Astrocyte (in vitro differentiated cells and primary cell): ENCODE measurements around the gene SMIM41. TPM values are rescaled to one million over a fixed set of nuclear protein-coding genes. Genes with fewer than 3 reads are reported as not detected.

Experiments
- DNase-seq: peaks from one replicate; pipeline ENCODE4 v3.0.0-alpha.2; 2010; ENCODE audit warnings: low read depth
- FAIRE-seq: peaks from 2 replicates; lab custom pipeline; 2011; peaks lifted over from hg19 to GRCh38; lab: Jason Lieb, UNC
- H2AFZ ChIP-seq: 2 replicates; pipeline ENCODE4 v1.6.0; 2012; ENCODE audit warnings: low read depth, low read length, inconsistent platforms
- H3K27ac ChIP-seq: 2 replicates; pipeline ENCODE4 v1.5.1; 2011; ENCODE audit warnings: low read depth, low read length, inconsistent platforms
- H3K27me3 ChIP-seq: 2 replicates; pipeline ENCODE4 v1.6.0; 2011; ENCODE audit warnings: low read length, inconsistent platforms; ENCODE audit not compliant: insufficient read depth
- H3K36me3 ChIP-seq: 2 replicates; pipeline ENCODE4 v1.5.1; 2011; ENCODE audit warnings: low read length, inconsistent platforms; ENCODE audit not compliant: insufficient read depth
- H3K4me1 ChIP-seq: 2 replicates; pipeline ENCODE4 v1.5.1; 2011; ENCODE audit warnings: low read length, inconsistent platforms; ENCODE audit not compliant: insufficient read depth
- H3K4me2 ChIP-seq: 2 replicates; pipeline ENCODE4 v1.6.0; 2012; ENCODE audit warnings: low read length, inconsistent platforms
- H3K4me3 ChIP-seq: 2 replicates; pipeline ENCODE4 v1.5.1; 2011; ENCODE audit warnings: low read depth, mild to moderate bottlenecking, low read length, inconsistent platforms; ENCODE audit not compliant: insufficient read depth
- H3K79me2 ChIP-seq: 2 replicates; pipeline ENCODE4 v1.6.0; 2012; ENCODE audit warnings: mild to moderate bottlenecking, low read length, inconsistent platforms; ENCODE audit not compliant: insufficient read depth
- H3K9ac ChIP-seq: 2 replicates; pipeline ENCODE4 v1.6.0; 2012; ENCODE audit warnings: mild to moderate bottlenecking, low read length, inconsistent platforms
- H3K9me3 ChIP-seq: 2 replicates; pipeline ENCODE4 v1.5.1; 2012; ENCODE audit warnings: low read depth, mild to moderate bottlenecking, low read length, inconsistent platforms; ENCODE audit not compliant: insufficient read depth
- H4K20me1 ChIP-seq: 2 replicates; pipeline ENCODE4 v1.6.0; 2012; ENCODE audit warnings: low read length, inconsistent platforms; ENCODE audit not compliant: insufficient read depth
- H3K27ac Mint-ChIP-seq: one replicate; pipeline ENCODE4 v1.8.0; 2021; ENCODE audit warnings: mild to moderate bottlenecking, mixed read lengths; ENCODE audit not compliant: unreplicated experiment
- H3K27me3 Mint-ChIP-seq: one replicate; pipeline ENCODE4 v1.8.0; 2021; ENCODE audit warnings: low read depth, mixed read lengths; ENCODE audit not compliant: unreplicated experiment
- H3K36me3 Mint-ChIP-seq: one replicate; pipeline ENCODE4 v1.8.0; 2021; ENCODE audit warnings: low read depth, mixed read lengths; ENCODE audit not compliant: unreplicated experiment
- H3K4me1 Mint-ChIP-seq: one replicate; pipeline ENCODE4 v1.8.0; 2021; ENCODE audit warnings: low read depth, mixed read lengths; ENCODE audit not compliant: unreplicated experiment
- H3K4me3 Mint-ChIP-seq: one replicate; pipeline ENCODE4 v1.8.0; 2021; ENCODE audit warnings: mild to moderate bottlenecking, moderate library complexity, mixed read lengths; ENCODE audit not compliant: unreplicated experiment
- H3K9me3 Mint-ChIP-seq: one replicate; pipeline ENCODE4 v1.8.0; 2021; ENCODE audit warnings: mild to moderate bottlenecking, mixed read lengths; ENCODE audit not compliant: unreplicated experiment
- CTCF ChIP-seq: IDR thresholded peaks from 2 replicates; pipeline ENCODE4 v1.5.1; 2011; ENCODE audit warnings: low read depth, mild to moderate bottlenecking, inconsistent platforms, low read length, moderate library complexity; ENCODE audit not compliant: insufficient read depth
- EZH2 ChIP-seq: IDR thresholded peaks from 2 replicates; pipeline ENCODE4 v1.6.1; 2012; ENCODE audit warnings: mild to moderate bottlenecking, low read length, inconsistent platforms; ENCODE audit not compliant: insufficient read depth
- total RNA-seq: library from RNA; stranded (reverse); gene quantifications from 2 replicates; pipeline ENCODE4 v1.2.1, GENCODE V29; 2021

Gene SMIM41
- total RNA-seq, 1 donor from 2014 or later, result 0.18 TPM

GRCh38 chr12:52054231-52054832 is 25.2 kb upstream of the SMIM41 start:
- no peaks in the 10 kb centered on the region for H3K9me3 ChIP-seq
- H3K27ac ChIP-seq, result no peak overlapping the region
- TF ChIP-seq EZH2, result no peak
- peaks cover 32% of the 10 kb centered on the region for H4K20me1 ChIP-seq
- DNase-seq (no peak), FAIRE-seq (no peak)
- no peak overlapping the region for H3K4me3 ChIP-seq
- Mint-ChIP-seq H3K4me1 (peaks cover 4% of the 10 kb centered on the region), H3K36me3 (no peaks in the 10 kb centered on the region), H3K4me3 (no peak overlapping the region), H3K27me3 (peaks cover 23% of the 10 kb centered on the region), H3K27ac (no peak overlapping the region), H3K9me3 (no peaks in the 10 kb centered on the region)
- H3K4me2 ChIP-seq, result no peak overlapping the region
- peaks cover 14% of the 10 kb centered on the region for H3K4me1 ChIP-seq
- no peaks in the 10 kb centered on the region for H3K27me3 ChIP-seq
- H3K79me2 ChIP-seq, result no peaks in the 10 kb centered on the region
- H3K9ac ChIP-seq, result no peak overlapping the region
- no peaks in the 10 kb centered on the region for H3K36me3 ChIP-seq
- H2AFZ ChIP-seq, result no peak overlapping the region

GRCh38 chr12:52054833-52055730 is 24.4 kb upstream of the SMIM41 start:
- Histone ChIP-seq H3K79me2 (no peaks in the 10 kb centered on the region), H3K4me3 (no peak overlapping the region), H3K27me3 (no peaks in the 10 kb centered on the region), H3K27ac (no peak overlapping the region), H4K20me1 (peaks cover 32% of the 10 kb centered on the region), H3K36me3 (no peaks in the 10 kb centered on the region), H3K9ac (no peak overlapping the region), H3K4me1 (peaks cover 13% of the 10 kb centered on the region), H2AFZ (no peak overlapping the region), H3K4me2 (no peak overlapping the region), H3K9me3 (no peaks in the 10 kb centered on the region)
- Mint-ChIP-seq H3K36me3 (no peaks in the 10 kb centered on the region), H3K4me1 (peaks cover 4% of the 10 kb centered on the region), H3K4me3 (no peak overlapping the region), H3K9me3 (no peaks in the 10 kb centered on the region), H3K27me3 (peaks cover 18% of the 10 kb centered on the region), H3K27ac (no peak overlapping the region)
- FAIRE-seq (no peak), DNase-seq (no peak)
- TF ChIP-seq EZH2, result no peak
- no peak for TF ChIP-seq CTCF

GRCh38 chr12:52055731-52056711 is 23.5 kb upstream of the SMIM41 start:
- Histone ChIP-seq H3K9me3 (no peaks in the 10 kb centered on the region), H3K27ac (no peak overlapping the region), H3K4me3 (no peak overlapping the region), H3K4me2 (no peak overlapping the region), H3K36me3 (no peaks in the 10 kb centered on the region), H4K20me1 (peaks cover 32% of the 10 kb centered on the region), H3K4me1 (peaks cover 6% of the 10 kb centered on the region), H2AFZ (no peak overlapping the region), H3K9ac (no peak overlapping the region), H3K79me2 (no peaks in the 10 kb centered on the region), H3K27me3 (no peaks in the 10 kb centered on the region)
- Mint-ChIP-seq H3K4me3 (no peak overlapping the region), H3K36me3 (no peaks in the 10 kb centered on the region), H3K4me1 (peaks cover 3% of the 10 kb centered on the region), H3K27me3 (peaks cover 15% of the 10 kb centered on the region), H3K27ac (no peak overlapping the region), H3K9me3 (no peaks in the 10 kb centered on the region)
- no peak for FAIRE-seq
- no peak for DNase-seq
- TF ChIP-seq EZH2, result no peak
- no peak for TF ChIP-seq CTCF
